Activated T-cell treated with anti-CD3 and anti-CD28 coated beads for 4 hours (primary cell): Measurements from ENCODE around the gene GCNT4.
"Not testable (repeated sequence)": the region's sequence is repeated elsewhere in the genome, so short reads cannot be mapped to it uniquely, and the experiment has no call there.

Source experiments
- DNase-seq: peaks from one replicate; pipeline ENCODE4 v3.0.0-alpha.2; 2020

GCNT4 gene, protein sequence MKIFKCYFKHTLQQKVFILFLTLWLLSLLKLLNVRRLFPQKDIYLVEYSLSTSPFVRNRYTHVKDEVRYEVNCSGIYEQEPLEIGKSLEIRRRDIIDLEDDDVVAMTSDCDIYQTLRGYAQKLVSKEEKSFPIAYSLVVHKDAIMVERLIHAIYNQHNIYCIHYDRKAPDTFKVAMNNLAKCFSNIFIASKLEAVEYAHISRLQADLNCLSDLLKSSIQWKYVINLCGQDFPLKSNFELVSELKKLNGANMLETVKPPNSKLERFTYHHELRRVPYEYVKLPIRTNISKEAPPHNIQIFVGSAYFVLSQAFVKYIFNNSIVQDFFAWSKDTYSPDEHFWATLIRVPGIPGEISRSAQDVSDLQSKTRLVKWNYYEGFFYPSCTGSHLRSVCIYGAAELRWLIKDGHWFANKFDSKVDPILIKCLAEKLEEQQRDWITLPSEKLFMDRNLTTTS

GRCh38 chr5:75052192-75053053 lies at the start of gene GCNT4:
Gene GCNT4 (minus strand): TSS chr5:75052558. CDS start chr5:75030037, 22,521 bp downstream.
- DNase-seq, result no peak

GRCh38 chr5:75095956-75096355 lies 43.6 kb upstream of the GCNT4 start:
- not testable (repeated sequence) for DNase-seq

- no peak for DNase-seq
Measured at GRCh38 chr5:75091597-75091996, 39.2 kb upstream of the GCNT4 start.

DNA sequence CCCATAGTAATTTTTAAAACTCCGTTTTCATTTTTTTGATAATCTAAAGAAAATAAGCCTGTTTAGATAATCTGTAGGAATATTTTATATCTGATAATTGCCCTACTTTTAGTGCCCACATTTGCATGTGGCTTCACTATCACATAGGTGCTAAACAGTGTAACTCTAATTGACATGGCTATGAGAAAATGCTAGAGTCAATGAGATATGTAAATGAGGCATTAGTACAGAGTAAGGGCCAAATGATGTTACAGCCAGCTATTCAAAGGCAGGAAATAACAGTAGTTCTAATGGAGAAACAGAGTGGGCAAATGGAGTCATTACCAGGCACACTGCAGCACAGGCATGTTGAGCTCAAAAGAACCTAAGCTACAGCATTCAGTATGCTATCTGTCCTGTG lies 37.3 kb upstream of the GCNT4 start:
- no peak for DNase-seq

DNA sequence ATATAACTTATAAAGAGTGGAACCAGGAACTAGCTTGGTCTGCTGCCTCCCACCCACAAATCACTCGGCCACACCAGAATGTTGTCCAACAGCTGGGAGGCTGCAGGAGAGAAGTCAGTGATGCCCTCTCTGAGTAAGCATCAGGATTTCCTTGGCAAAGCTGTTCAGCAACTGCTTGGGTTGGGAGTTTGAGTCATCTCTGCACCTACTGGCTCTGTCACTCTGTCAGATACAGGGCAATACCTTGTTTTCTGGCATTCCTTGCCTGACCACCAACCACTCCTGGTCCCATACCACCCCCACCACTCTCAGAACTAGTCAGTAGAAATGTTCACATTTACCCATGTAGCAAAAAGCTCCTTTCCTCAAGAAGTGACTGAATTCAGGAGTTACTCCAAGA lies 36.8 kb upstream of the GCNT4 start:
- DNase-seq, result no peak

GRCh38 chr5:75088648-75089047 lies 36.3 kb upstream of the GCNT4 start:
- DNase-seq, result no peak

GRCh38 chr5:75081510-75081909 lies 29.2 kb upstream of the GCNT4 start:
- DNase-seq, result no peak

DNA sequence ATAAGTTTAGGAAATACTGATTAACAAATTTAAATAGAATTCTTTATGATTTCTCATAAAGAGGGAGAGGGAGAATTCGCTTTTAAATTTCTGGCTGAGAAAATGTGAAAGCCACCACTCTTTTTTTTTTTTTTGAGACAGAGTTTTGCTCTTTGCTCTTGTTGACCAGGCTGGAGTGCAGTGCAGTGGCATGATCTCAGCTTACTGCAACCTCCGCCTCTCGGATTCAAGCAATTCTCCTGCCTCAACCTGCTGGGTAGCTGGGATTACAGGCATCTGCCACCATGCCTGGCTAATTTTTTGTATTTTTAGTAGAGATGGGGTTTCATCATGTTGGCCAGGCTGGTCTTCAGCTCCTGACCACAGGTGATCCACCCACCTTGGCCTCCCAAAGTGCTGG lies 27.0 kb upstream of the GCNT4 start:
- DNase-seq, result not testable (repeated sequence)

GRCh38 chr5:75078027-75078426 lies 25.7 kb upstream of the GCNT4 start:
- no peak for DNase-seq

GRCh38 chr5:75072061-75072460 lies 19.7 kb upstream of the GCNT4 start:
- DNase-seq, result no peak

DNA sequence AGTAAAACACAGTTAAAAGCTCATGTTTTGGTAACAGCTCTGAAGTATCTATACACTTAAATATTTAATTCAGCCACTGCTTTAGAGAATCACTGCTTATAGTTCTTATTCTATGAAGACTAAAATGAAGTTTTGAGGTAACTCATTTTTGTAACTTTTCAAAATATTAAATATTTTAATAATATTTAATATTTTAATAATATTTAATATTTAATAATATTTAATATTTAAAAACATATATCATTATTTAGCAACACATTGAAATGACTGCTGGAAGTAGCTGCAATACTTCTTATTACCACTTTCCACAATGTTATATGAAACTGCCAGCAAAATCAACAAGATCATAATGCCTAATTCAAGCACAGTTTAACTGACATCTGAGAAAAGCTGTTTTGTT lies 18.7 kb upstream of the GCNT4 start:
- DNase-seq, result no peak

- DNase-seq, result no peak
Measured at GRCh38 chr5:75067434-75067833, 15.1 kb upstream of the GCNT4 start.

GRCh38 chr5:75062925-75063531 lies 10.7 kb upstream of the GCNT4 start:
- no peak for DNase-seq

DNA sequence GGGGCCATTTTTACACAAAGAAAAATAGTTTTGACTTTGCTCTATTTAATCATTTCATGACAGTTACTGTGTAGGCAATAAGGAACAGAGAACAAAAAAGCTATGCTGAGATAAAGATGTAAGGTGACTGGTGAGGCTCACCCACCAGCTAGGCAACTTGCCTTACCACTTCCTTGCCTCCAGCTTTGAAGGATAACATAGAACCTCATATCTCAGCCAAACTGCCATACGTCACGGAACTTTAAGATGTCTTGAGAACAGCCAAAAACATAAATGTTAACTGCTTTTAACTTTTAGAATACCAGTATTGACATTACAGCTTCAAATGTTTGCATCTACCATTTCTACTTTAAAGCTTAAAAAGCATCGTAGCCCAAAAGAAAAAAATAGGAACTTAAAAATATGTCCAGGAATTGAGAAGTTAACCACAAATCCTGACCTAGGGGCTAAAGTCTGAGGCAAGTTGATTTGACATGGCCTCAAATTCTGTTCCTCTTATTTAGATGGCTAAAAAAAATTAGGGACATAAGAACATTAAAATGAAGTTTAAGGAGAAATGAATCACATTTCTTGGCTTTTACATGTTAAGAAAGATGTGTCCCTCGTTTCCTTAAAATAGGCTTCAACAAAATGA lies 7.7 kb upstream of the GCNT4 start:
- no peak for DNase-seq

DNA sequence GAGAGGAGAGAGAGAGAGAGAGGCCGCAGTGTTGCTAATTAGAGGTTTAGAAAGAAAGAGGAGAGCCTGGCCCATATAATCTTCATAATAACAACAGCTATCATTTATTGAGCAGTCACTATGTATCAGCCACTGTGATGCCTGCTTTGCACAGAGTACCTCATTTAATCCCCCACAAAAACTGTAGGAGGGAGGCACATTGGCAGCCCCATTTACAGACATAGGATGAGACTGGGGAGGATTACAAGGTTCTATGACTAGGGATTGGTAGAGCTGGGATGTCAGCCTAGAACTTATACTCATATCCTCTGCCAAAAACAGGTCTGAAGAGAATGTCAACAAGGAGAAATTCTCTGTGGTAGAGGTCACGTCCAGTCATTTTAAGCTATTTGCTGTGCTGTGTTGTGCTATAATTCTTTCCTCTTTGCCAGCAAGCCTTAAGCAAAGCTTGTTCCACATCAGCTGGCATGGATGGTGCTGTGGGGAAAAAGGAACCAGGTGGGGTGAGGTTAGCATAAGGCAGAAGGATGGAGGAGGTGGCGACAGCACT lies 6.7 kb upstream of the GCNT4 start:
- no peak for DNase-seq

- DNase-seq, result no peak
Measured at GRCh38 chr5:75057561-75057960, 5.2 kb upstream of the GCNT4 start.

DNA sequence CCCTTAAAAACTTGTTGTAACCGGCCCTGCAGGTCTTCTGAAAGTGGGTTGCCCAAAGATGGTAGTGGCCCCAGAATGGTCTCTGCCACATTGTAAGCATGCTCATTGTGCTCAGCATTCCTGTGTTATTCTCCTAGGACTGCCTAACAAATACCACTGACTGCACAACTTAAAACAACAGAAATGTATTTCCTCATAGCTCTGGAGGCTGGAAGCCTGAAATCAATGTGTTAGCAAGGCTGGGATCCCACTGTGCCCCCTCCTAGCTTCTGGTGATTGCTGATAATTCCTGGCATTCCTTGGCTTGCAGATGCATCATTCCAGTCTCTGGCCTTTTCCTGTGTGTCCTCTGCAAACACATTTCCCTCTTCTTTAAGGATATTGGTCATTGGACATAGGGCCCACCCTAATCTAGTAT lies 3.4 kb upstream of the GCNT4 start:
- DNase-seq, result no peak

- no peak for DNase-seq
Measured at GRCh38 chr5:75054134-75054930, 2.0 kb upstream of the GCNT4 start.

- DNase-seq, result peak; percentile 44
Measured at GRCh38 chr5:75053304-75054133, 1.2 kb upstream of the GCNT4 start.

- no peak for DNase-seq
Measured at GRCh38 chr5:75053054-75053303, 621 bp upstream of the GCNT4 start.

GRCh38 chr5:75051217-75051751 lies 1.1 kb downstream of the GCNT4 start:
- DNase-seq, result no peak
